Activated CD4-positive, alpha-beta T cell treated with anti-CD3 and anti-CD28 coated beads, Interleukin-2, amount 50 U/mL, for 16 hours (primary cell): ENCODE data around the gene RAB5A.
"Not testable (repeated sequence)": the region's sequence is repeated elsewhere in the genome, so short reads cannot be mapped to it uniquely, and the experiment has no call there.

ENCODE experiments used
- DNase-seq: peaks from one replicate; pipeline ENCODE4 v3.0.0-alpha.2; 2020

The RAB5A gene

DNA sequence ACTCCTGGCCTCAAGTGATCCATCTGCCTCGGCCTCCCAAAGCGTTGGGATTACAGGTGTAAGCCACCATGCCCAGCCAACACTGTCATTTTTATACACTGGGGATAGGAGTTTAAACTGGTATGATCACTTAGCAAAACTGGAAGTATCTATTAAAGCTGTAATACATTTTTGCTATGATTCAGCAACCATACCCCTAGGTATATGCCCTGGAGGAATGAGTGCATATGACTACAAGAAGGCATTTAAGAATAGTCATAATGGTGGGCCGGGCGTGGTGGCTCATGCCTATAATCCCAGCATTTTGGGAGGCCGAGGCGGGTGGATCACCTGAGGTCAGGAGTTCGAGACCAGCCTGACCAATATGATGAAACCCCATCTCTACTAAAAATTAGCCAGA, 85.0 kb downstream of the RAB5A start:
- not testable (repeated sequence) for DNase-seq
